HCT116 (cell line): Measurements from ENCODE around the gene SH3RF2. TPM values are rescaled to one million over a fixed set of nuclear protein-coding genes. Genes with fewer than 3 reads are reported as not detected.

Experiments
- ATAC-seq: fragments of 200-7000 bp; cut with Tn5 transposase; 2 replicates; pipeline ENCODE4 v1.9.1; 2020; ENCODE audit warnings: mild to moderate bottlenecking, moderate library complexity
- BruUV-seq: library from RNA; stranded (reverse); fragments of 400-500 nt; replicated peaks from 2 replicates; lab custom pipeline; 2021; lab: Mats Ljungman, UMichigan
- CTCF ChIA-PET: fragments of 300-600 bp; sonication (Branson Sonifier 250); formaldehyde crosslinking; loops from one replicate; lab custom pipeline; 2021; ENCODE audit warnings: antibody characterized with exemption; lab: Charles Lee
- POLR2A ChIA-PET: fragments of 300-600, 350-600 bp; sonication (Branson Sonifier 250); formaldehyde crosslinking; loops from one replicate; lab custom pipeline; 2021; ENCODE audit warnings: antibody characterized with exemption; lab: Charles Lee
- RAD21 ChIA-PET, 2 experiments: fragments of 300-600 bp; sonication (Branson Sonifier 250); formaldehyde crosslinking; loops; one replicate each; lab custom pipeline; 2023; ENCODE audit warnings: low total read pairs in 2 of 2; ENCODE audit not compliant: uncharacterized antibody in 2 of 2, unreplicated experiment in 2 of 2, low non-redundant PET in 1 of 2; lab: Charles Lee
- DNase-seq: peaks from one replicate; pipeline ENCODE4 v3.0.0-alpha.2; 2010; ENCODE audit warnings: low read depth, low spot score
- H2AFZ ChIP-seq: fragments of 200-600 bp; shearing (Covaris generic), sonication (generic); 2 replicates; pipeline ENCODE4 v1.6.1; 2017; ENCODE audit warnings: low read depth, mixed run types, mixed read lengths, antibody characterized with exemption, low read length; ENCODE audit not compliant: poor library complexity, severe bottlenecking
- H3K27ac ChIP-seq: 2 replicates; pipeline ENCODE4 v1.5.1; 2012; ENCODE audit warnings: low read depth, low read length
- H3K27me3 ChIP-seq: fragments of 200-600 bp; sonication (generic); 2 replicates; pipeline ENCODE4 v1.6.1; 2016; ENCODE audit warnings: mixed run types, low read length, mixed read lengths; ENCODE audit not compliant: insufficient read depth
- H3K36me3 ChIP-seq, 2 experiments: fragments of 200-500 bp in 1 of 2; fragments of 200-600 bp in 1 of 2; sonication (Bioruptor generic) in 1 of 2; sonication (generic) in 1 of 2; 2 replicates each; pipeline versions ENCODE4 v1.5.1 to v1.6.1; 2014 to 2016; ENCODE audit warnings: low read length in 2 of 2, inconsistent platforms in 1 of 2, mixed read lengths in 1 of 2, mixed run types in 1 of 2; ENCODE audit not compliant: insufficient read depth in 2 of 2, control insufficient read depth in 1 of 2
- H3K4me1 ChIP-seq, 2 experiments: fragments of 200-600 bp in 1 of 2; sonication (generic) in 1 of 2; 2 replicates each; pipeline versions ENCODE4 v1.5.1 to v1.6.1; 2012 to 2017; ENCODE audit warnings: low read length in 2 of 2, inconsistent platforms in 1 of 2, mild to moderate bottlenecking in 1 of 2, mixed read lengths in 1 of 2, mixed run types in 1 of 2, moderate library complexity in 1 of 2; ENCODE audit not compliant: insufficient read depth in 2 of 2, control insufficient read depth in 1 of 2
- H3K4me2 ChIP-seq: fragments of 200-600 bp; sonication (generic); 2 replicates; pipeline ENCODE4 v1.6.1; 2017; ENCODE audit warnings: mixed run types, low read length, mixed read lengths
- H3K4me3 ChIP-seq, 2 experiments: fragments of 200-600 bp in 1 of 2; sonication (generic) in 1 of 2; replicated peaks in 1 of 2; 2 replicates each; pipeline ENCODE4 v1.5.1; 2011 to 2016; ENCODE audit warnings: low read length in 2 of 2, control low read depth in 1 of 2, low read depth in 1 of 2, mild to moderate bottlenecking in 1 of 2, mixed read lengths in 1 of 2, mixed run types in 1 of 2
- H3K79me2 ChIP-seq: fragments of 200-600 bp; sonication (generic); 2 replicates; pipeline ENCODE4 v1.6.1; 2017; ENCODE audit warnings: mild to moderate bottlenecking, mixed run types, low read length, moderate library complexity, mixed read lengths; ENCODE audit not compliant: insufficient read depth
- H3K9ac ChIP-seq: fragments of 200-600 bp; sonication (generic); 2 replicates; pipeline ENCODE4 v1.6.1; 2016; ENCODE audit warnings: low read length, mixed read lengths
- H3K9me2 ChIP-seq: fragments of 200-600 bp; sonication (generic), shearing (Covaris generic); 2 replicates; pipeline ENCODE4 v1.6.1; 2017; ENCODE audit warnings: mixed run types, mild to moderate bottlenecking, moderate library complexity; ENCODE audit not compliant: insufficient read depth
- H3K9me3 ChIP-seq, 2 experiments: fragments of 200-500 bp in 1 of 2; fragments of 200-600 bp in 1 of 2; sonication (Bioruptor generic) in 1 of 2; sonication (generic) in 1 of 2; 2 replicates each; pipeline ENCODE4 v1.6.1; 2014 to 2017; ENCODE audit warnings: low read length in 2 of 2, mixed read lengths in 2 of 2, inconsistent platforms in 1 of 2, low read depth in 1 of 2, mild to moderate bottlenecking in 1 of 2, mixed run types in 1 of 2, moderate library complexity in 1 of 2; ENCODE audit not compliant: control insufficient read depth in 1 of 2, insufficient read depth in 1 of 2
- H4K20me1 ChIP-seq: fragments of 200-600 bp; sonication (generic), shearing (Covaris generic); 2 replicates; pipeline ENCODE4 v1.6.1; 2017; ENCODE audit warnings: mixed run types, mild to moderate bottlenecking, moderate library complexity; ENCODE audit not compliant: insufficient read depth
- CBX3 ChIP-seq: IDR thresholded peaks from 2 replicates; pipeline ENCODE4 v1.6.1; 2012; ENCODE audit warnings: low read depth
- EGR1 ChIP-seq: IDR thresholded peaks from 2 replicates; pipeline ENCODE4 v1.6.1; 2012; ENCODE audit warnings: low read depth
- EZH2 ChIP-seq: fragments of 200-600 bp; sonication (generic); IDR thresholded peaks from 2 replicates; pipeline ENCODE4 v1.6.1; 2017; ENCODE audit warnings: antibody characterized with exemption, mixed run types
- FOSL1 ChIP-seq: IDR thresholded peaks from 2 replicates; pipeline ENCODE4 v1.6.1; 2012; ENCODE audit warnings: low read depth
- JUND ChIP-seq: IDR thresholded peaks from 2 replicates; pipeline ENCODE4 v1.6.1; 2012
- RAD21 ChIP-seq: IDR thresholded peaks from 2 replicates; pipeline ENCODE4 v1.6.1; 2012; ENCODE audit warnings: low read depth, mild to moderate bottlenecking
- SP1 ChIP-seq: IDR thresholded peaks from 2 replicates; pipeline ENCODE4 v1.6.1; 2012; ENCODE audit warnings: low read depth
- ZFX ChIP-seq: fragments of 450-650 bp; IDR thresholded peaks from 2 replicates; pipeline ENCODE4 v1.6.1; 2017
- intact Hi-C: fragments of 100-400 bp; cut with micrococcal nuclease; formaldehyde crosslinking; loops from 2 replicates; pipeline ENCODE4 v1.10.0; 2022
- total RNA-seq: library from RNA; stranded (reverse); gene quantifications from one replicate; pipeline ENCODE4 v1.2.1, GENCODE V29; 2021; ENCODE audit not compliant: unreplicated experiment
- TF ChIP-seq, protein P1 (sequence below): IDR thresholded peaks from 2 replicates; pipeline ENCODE4 v1.6.1; 2012; ENCODE audit warnings: low read depth
- TF ChIP-seq, protein P2 (sequence below): IDR thresholded peaks from 2 replicates; pipeline ENCODE4 v1.6.1; 2011; ENCODE audit warnings: mild to moderate bottlenecking, low read length, moderate library complexity; ENCODE audit not compliant: insufficient replicate concordance; ENCODE audit errors: extremely low read depth
- TF ChIP-seq, protein P3 (sequence below), 3 experiments: fragments of 200-600 bp in 1 of 3; sonication (generic) in 1 of 3; IDR thresholded peaks in 2 of 3; conservative IDR thresholded peaks in 1 of 3; 2 replicates each; pipeline ENCODE4 v1.5.1; 2012 to 2017; ENCODE audit warnings: low read depth in 2 of 3, low read length in 2 of 3, antibody characterized with exemption in 1 of 3, borderline replicate concordance in 1 of 3, control low read depth in 1 of 3, mild to moderate bottlenecking in 1 of 3, mixed read lengths in 1 of 3, mixed run types in 1 of 3, moderate library complexity in 1 of 3; ENCODE audit not compliant: insufficient read depth in 1 of 3
- TF ChIP-seq, protein P4 (sequence below): IDR thresholded peaks from 2 replicates; pipeline ENCODE4 v1.6.1; 2012

SH3RF2 gene
- total RNA-seq, 1 experiment from 2014 or later: 14.3 TPM

DNA sequence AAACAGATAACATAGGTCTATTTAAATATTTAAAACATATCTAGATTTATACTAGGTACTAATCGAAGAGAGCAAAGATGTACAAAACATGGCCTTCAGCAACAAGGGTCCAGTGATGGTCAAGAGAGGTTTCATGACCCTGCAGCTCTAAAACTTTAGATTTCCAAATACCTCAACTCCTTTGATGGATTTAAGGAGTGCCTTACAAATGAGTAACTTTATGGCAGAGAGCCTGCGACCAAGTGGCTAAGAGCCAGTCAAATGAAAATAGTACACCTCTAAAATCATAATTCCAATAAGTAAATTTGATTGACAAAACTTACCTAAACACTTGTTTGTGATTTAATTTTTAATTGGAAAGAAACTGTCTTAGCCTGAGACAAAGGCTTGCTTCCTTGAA, 4.7 kb upstream of the SH3RF2 start:
- ChIA-PET RAD21 (no interaction called here), CTCF (no interaction called here)
- intact Hi-C loops: loop anchor here (10.0 kb wide), 2 partner anchors 97 to 513 kb away; partner anchors contain the start of genes PRELID2 and TCERG1
- no peak overlapping the region for H3K4me3 ChIP-seq
- peak overlapping the region; percentile 56 for H2AFZ ChIP-seq
- no peak for ATAC-seq
- peak overlapping the region; percentile 47 for H3K4me2 ChIP-seq
- no peak overlapping the region for H3K27ac ChIP-seq
- no peaks in the 10 kb centered on the region for H3K27me3 ChIP-seq
- H3K36me3 ChIP-seq: no peaks in the 10 kb centered on the region
- H3K9me3 ChIP-seq: no peaks in the 10 kb centered on the region
- no peaks in the 10 kb centered on the region for H4K20me1 ChIP-seq
- no peaks in the 10 kb centered on the region for H3K9me2 ChIP-seq
- peaks cover 26 to 64% of the 10 kb centered on the region in 2 experiments for H3K4me1 ChIP-seq
- H3K9ac ChIP-seq: no peak overlapping the region
- TF ChIP-seq FOSL1 (no peak), SP1 (no peak), EZH2 (no peak), ZFX (no peak), RAD21 (no peak), CBX3 (no peak), JUND (no peak), EGR1 (no peak)
- TF ChIP-seq, protein P1, sequence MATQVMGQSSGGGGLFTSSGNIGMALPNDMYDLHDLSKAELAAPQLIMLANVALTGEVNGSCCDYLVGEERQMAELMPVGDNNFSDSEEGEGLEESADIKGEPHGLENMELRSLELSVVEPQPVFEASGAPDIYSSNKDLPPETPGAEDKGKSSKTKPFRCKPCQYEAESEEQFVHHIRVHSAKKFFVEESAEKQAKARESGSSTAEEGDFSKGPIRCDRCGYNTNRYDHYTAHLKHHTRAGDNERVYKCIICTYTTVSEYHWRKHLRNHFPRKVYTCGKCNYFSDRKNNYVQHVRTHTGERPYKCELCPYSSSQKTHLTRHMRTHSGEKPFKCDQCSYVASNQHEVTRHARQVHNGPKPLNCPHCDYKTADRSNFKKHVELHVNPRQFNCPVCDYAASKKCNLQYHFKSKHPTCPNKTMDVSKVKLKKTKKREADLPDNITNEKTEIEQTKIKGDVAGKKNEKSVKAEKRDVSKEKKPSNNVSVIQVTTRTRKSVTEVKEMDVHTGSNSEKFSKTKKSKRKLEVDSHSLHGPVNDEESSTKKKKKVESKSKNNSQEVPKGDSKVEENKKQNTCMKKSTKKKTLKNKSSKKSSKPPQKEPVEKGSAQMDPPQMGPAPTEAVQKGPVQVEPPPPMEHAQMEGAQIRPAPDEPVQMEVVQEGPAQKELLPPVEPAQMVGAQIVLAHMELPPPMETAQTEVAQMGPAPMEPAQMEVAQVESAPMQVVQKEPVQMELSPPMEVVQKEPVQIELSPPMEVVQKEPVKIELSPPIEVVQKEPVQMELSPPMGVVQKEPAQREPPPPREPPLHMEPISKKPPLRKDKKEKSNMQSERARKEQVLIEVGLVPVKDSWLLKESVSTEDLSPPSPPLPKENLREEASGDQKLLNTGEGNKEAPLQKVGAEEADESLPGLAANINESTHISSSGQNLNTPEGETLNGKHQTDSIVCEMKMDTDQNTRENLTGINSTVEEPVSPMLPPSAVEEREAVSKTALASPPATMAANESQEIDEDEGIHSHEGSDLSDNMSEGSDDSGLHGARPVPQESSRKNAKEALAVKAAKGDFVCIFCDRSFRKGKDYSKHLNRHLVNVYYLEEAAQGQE: no peak
- TF ChIP-seq, protein P2, sequence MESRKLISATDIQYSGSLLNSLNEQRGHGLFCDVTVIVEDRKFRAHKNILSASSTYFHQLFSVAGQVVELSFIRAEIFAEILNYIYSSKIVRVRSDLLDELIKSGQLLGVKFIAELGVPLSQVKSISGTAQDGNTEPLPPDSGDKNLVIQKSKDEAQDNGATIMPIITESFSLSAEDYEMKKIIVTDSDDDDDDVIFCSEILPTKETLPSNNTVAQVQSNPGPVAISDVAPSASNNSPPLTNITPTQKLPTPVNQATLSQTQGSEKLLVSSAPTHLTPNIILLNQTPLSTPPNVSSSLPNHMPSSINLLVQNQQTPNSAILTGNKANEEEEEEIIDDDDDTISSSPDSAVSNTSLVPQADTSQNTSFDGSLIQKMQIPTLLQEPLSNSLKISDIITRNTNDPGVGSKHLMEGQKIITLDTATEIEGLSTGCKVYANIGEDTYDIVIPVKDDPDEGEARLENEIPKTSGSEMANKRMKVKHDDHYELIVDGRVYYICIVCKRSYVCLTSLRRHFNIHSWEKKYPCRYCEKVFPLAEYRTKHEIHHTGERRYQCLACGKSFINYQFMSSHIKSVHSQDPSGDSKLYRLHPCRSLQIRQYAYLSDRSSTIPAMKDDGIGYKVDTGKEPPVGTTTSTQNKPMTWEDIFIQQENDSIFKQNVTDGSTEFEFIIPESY: no peak
- TF ChIP-seq, protein P3, sequence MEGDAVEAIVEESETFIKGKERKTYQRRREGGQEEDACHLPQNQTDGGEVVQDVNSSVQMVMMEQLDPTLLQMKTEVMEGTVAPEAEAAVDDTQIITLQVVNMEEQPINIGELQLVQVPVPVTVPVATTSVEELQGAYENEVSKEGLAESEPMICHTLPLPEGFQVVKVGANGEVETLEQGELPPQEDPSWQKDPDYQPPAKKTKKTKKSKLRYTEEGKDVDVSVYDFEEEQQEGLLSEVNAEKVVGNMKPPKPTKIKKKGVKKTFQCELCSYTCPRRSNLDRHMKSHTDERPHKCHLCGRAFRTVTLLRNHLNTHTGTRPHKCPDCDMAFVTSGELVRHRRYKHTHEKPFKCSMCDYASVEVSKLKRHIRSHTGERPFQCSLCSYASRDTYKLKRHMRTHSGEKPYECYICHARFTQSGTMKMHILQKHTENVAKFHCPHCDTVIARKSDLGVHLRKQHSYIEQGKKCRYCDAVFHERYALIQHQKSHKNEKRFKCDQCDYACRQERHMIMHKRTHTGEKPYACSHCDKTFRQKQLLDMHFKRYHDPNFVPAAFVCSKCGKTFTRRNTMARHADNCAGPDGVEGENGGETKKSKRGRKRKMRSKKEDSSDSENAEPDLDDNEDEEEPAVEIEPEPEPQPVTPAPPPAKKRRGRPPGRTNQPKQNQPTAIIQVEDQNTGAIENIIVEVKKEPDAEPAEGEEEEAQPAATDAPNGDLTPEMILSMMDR (IDR thresholded peaks at IDR 0.05 in 2 of 3, conservative IDR thresholded peaks at IDR 0.05 in 1 of 3; ENCODE audit: borderline replicate concordance in 1 of 3, insufficient read depth in 1 of 3, low read depth in 2 of 3, low read length in 2 of 3): no peak
- TF ChIP-seq, protein P4, sequence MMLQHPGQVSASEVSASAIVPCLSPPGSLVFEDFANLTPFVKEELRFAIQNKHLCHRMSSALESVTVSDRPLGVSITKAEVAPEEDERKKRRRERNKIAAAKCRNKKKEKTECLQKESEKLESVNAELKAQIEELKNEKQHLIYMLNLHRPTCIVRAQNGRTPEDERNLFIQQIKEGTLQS: no peak
- TF ChIP-seq, all 23 proteins: peak for 0
- H3K79me2 ChIP-seq: no peaks in the 10 kb centered on the region
- no TSS peak for BruUV-seq
- POLR2A ChIA-PET: no interaction called here
- no peak for DNase-seq
